CD14-positive monocyte (primary cell): ENCODE data around the gene SCAPER. TPM values are rescaled to one million over a fixed set of nuclear protein-coding genes. Genes with fewer than 3 reads are reported as not detected.
"Not testable (repeated sequence)": the region's sequence is repeated elsewhere in the genome, so short reads cannot be mapped to it uniquely, and the experiment has no call there.

Experiments
- DNase-seq, 3 donors: peaks; one replicate each; pipeline ENCODE4 v3.0.0-alpha.2; 2011 to 2022
- H2AFZ ChIP-seq: 2 replicates; pipeline ENCODE4 v1.6.0; 2012; ENCODE audit warnings: mild to moderate bottlenecking, low read depth, low read length, inconsistent platforms; ENCODE audit not compliant: insufficient read depth, poor library complexity, severe bottlenecking
- H3K27ac ChIP-seq, 2 donors: 1 replicate in 1 of 2; 2 replicates in 1 of 2; pipeline ENCODE4 v1.5.1; 2012 to 2013; ENCODE audit warnings: low read length in 2 of 2, control low read depth in 1 of 2, inconsistent platforms in 1 of 2, low read depth in 1 of 2, mild to moderate bottlenecking in 1 of 2
- H3K27me3 ChIP-seq, 2 donors: one replicate each; pipeline versions ENCODE4 v1.6.0 to v1.6.1; 2011 to 2013; ENCODE audit warnings: low read length in 2 of 2; ENCODE audit not compliant: control insufficient read depth in 2 of 2, insufficient read depth in 2 of 2
- H3K36me3 ChIP-seq, 2 donors: replicated peaks in 1 of 2; 1 replicate in 1 of 2; 2 replicates in 1 of 2; pipeline versions ENCODE4 v1.5.1 to v1.6.1; 2012 to 2013; ENCODE audit warnings: low read length in 2 of 2, control low read depth in 1 of 2, inconsistent platforms in 1 of 2, mild to moderate bottlenecking in 1 of 2; ENCODE audit not compliant: insufficient read depth in 2 of 2, control insufficient read depth in 1 of 2
- H3K4me1 ChIP-seq, 2 donors: 1 replicate in 1 of 2; 2 replicates in 1 of 2; pipeline versions ENCODE4 v1.5.1 to v1.6.1; 2012 to 2013; ENCODE audit warnings: low read length in 2 of 2, control low read depth in 1 of 2, inconsistent platforms in 1 of 2, mild to moderate bottlenecking in 1 of 2, moderate library complexity in 1 of 2; ENCODE audit not compliant: insufficient read depth in 2 of 2, control insufficient read depth in 1 of 2
- H3K4me2 ChIP-seq: replicated peaks from 2 replicates; pipeline ENCODE3; 2012; ENCODE audit warnings: low read length, moderate library complexity, mild to moderate bottlenecking; ENCODE audit not compliant: poor library complexity, severe bottlenecking; ENCODE audit errors: extremely low read depth
- H3K4me3 ChIP-seq, 3 experiments: fragments of 200-600 bp in 1 of 3; sonication (generic) in 1 of 3; replicated peaks in 1 of 3; 1 replicate in 2 of 3; 2 replicates in 1 of 3; pipeline ENCODE4 v1.5.1; 2011 to 2013; ENCODE audit warnings: low read length in 3 of 3, mild to moderate bottlenecking in 3 of 3, control low read depth in 2 of 3, low read depth in 2 of 3, inconsistent platforms in 1 of 3, moderate library complexity in 1 of 3
- H3K79me2 ChIP-seq: 2 replicates; pipeline ENCODE4 v1.6.0; 2012; ENCODE audit warnings: mild to moderate bottlenecking, control low read depth, inconsistent platforms, low read length, moderate library complexity; ENCODE audit not compliant: insufficient read depth
- H3K9ac ChIP-seq: 2 replicates; pipeline ENCODE4 v1.6.0; 2017; ENCODE audit warnings: low read length, mild to moderate bottlenecking; ENCODE audit not compliant: insufficient read depth, poor library complexity, severe bottlenecking
- H3K9me3 ChIP-seq, 2 donors: replicated peaks in 1 of 2; 1 replicate in 1 of 2; 2 replicates in 1 of 2; pipeline versions ENCODE4 v1.5.1 to v1.6.1; 2012 to 2013; ENCODE audit warnings: low read length in 2 of 2, control low read depth in 1 of 2; ENCODE audit not compliant: control insufficient read depth in 1 of 2, insufficient read depth in 1 of 2
- H4K20me1 ChIP-seq: 2 replicates; pipeline ENCODE4 v1.6.0; 2012; ENCODE audit warnings: mild to moderate bottlenecking, low read length, control low read depth, moderate library complexity; ENCODE audit not compliant: insufficient read depth
- H3K27ac Mint-ChIP-seq, 7 donors: one replicate each; pipeline ENCODE4 v1.8.0; 2020; ENCODE audit warnings: mild to moderate bottlenecking in 7 of 7, mixed read lengths in 7 of 7, moderate library complexity in 6 of 7, inconsistent platforms in 2 of 7
- H3K27me3 Mint-ChIP-seq, 3 donors: one replicate each; pipeline ENCODE4 v1.8.0; 2021 to 2022; ENCODE audit warnings: low read depth in 3 of 3, mild to moderate bottlenecking in 3 of 3, mixed read lengths in 3 of 3, moderate library complexity in 3 of 3, inconsistent platforms in 1 of 3
- H3K36me3 Mint-ChIP-seq, 2 donors: one replicate each; pipeline ENCODE4 v1.8.0; 2020; ENCODE audit warnings: mixed read lengths in 2 of 2, inconsistent platforms in 1 of 2, mild to moderate bottlenecking in 1 of 2
- H3K4me1 Mint-ChIP-seq: one replicate; pipeline ENCODE4 v1.8.0; 2020; ENCODE audit warnings: mild to moderate bottlenecking, mixed read lengths
- H3K4me3 Mint-ChIP-seq, 2 donors: one replicate each; pipeline ENCODE4 v1.8.0; 2020; ENCODE audit warnings: mild to moderate bottlenecking in 2 of 2, mixed read lengths in 2 of 2, moderate library complexity in 1 of 2
- H3K9me3 Mint-ChIP-seq, 7 donors: one replicate each; pipeline ENCODE4 v1.8.0; 2020 to 2022; ENCODE audit warnings: mixed read lengths in 7 of 7, mild to moderate bottlenecking in 6 of 7, moderate library complexity in 6 of 7, inconsistent platforms in 2 of 7
- WGBS: methylation state at CpG from one replicate; pipeline ENCODE4 v1.1.5; 2013; ENCODE audit warnings: missing lambda C conversion rate; ENCODE audit not compliant: insufficient coverage; 5-methylcytosine and 5-hydroxymethylcytosine counted together
- intact Hi-C, 2 donors: fragments of 100-400 bp; cut with micrococcal nuclease; formaldehyde crosslinking; loops; one replicate each; pipeline versions ENCODE4 v1.15.0 to v1.15.1; 2023
- polyA plus RNA-seq, 3 donors: library from polyadenylated mRNA; depleted of rRNA in 1 of 3; unstranded in 2 of 3; stranded (reverse) in 1 of 3; fragments of 300-500 nt in 2 of 3; fragments of >200 nt in 1 of 3; fragmentation: Illumina TruSeq in 2 of 3; gene quantifications; 1 replicate in 2 of 3; 2 replicates in 1 of 3; pipeline ENCODE4 v1.2.3, GENCODE V29; 2012 to 2021
- TF ChIP-seq, protein P1 (sequence below): fragments of 200-600 bp; IDR thresholded peaks from one replicate; pipeline ENCODE4 v1.8.0; 2022; ENCODE audit warnings: antibody characterized with exemption, mild to moderate bottlenecking

The SCAPER gene
- polyA plus RNA-seq, 3 donors, result 2.5 to 5.4 (median 4.2) TPM

DNA sequence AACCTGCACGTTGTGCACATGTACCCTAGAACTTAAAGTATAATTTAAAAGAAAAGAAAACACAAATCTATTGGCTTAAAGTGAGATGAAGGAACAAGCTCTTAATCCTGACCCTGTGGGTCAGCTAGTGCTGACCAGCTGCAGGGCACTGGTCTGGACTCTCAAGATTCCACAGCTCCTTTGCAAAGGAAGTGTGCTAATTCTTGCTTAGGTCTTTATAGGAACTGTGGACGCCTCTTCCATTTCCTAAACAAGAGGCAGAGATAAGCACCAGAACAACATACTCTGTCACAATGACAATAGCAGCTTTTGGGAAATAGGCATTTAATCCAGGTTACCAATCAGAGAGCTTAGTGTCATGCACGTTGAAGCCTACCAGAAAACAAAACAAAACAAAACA, 402.5 kb downstream of the SCAPER start:
- no peaks in the 10 kb centered on the region for H3K79me2 ChIP-seq
- no peak for DNase-seq
- WGBS, result 67% methylated on average over 1 of the region's 3 CpGs
- no peak overlapping the region for H2AFZ ChIP-seq
- no peaks in the 10 kb centered on the region for H3K27me3 Mint-ChIP-seq
- H3K9me3 ChIP-seq, result no peaks in the 10 kb centered on the region
- no peak overlapping the region for H3K9ac ChIP-seq
- H3K4me1 Mint-ChIP-seq, result no peaks in the 10 kb centered on the region
- H3K9me3 Mint-ChIP-seq, result peaks cover 0 to 2% (median 0%) of the 10 kb centered on the region in 7 donors
- H3K4me2 ChIP-seq, result no peak overlapping the region
- no peak overlapping the region for H3K27ac Mint-ChIP-seq
- no peaks in the 10 kb centered on the region for H4K20me1 ChIP-seq
- H3K36me3 ChIP-seq, result peaks cover 0 to 6% of the 10 kb centered on the region in 2 donors
- no peak overlapping the region for H3K4me3 ChIP-seq
- TF ChIP-seq, protein P1, sequence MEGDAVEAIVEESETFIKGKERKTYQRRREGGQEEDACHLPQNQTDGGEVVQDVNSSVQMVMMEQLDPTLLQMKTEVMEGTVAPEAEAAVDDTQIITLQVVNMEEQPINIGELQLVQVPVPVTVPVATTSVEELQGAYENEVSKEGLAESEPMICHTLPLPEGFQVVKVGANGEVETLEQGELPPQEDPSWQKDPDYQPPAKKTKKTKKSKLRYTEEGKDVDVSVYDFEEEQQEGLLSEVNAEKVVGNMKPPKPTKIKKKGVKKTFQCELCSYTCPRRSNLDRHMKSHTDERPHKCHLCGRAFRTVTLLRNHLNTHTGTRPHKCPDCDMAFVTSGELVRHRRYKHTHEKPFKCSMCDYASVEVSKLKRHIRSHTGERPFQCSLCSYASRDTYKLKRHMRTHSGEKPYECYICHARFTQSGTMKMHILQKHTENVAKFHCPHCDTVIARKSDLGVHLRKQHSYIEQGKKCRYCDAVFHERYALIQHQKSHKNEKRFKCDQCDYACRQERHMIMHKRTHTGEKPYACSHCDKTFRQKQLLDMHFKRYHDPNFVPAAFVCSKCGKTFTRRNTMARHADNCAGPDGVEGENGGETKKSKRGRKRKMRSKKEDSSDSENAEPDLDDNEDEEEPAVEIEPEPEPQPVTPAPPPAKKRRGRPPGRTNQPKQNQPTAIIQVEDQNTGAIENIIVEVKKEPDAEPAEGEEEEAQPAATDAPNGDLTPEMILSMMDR, result no peak
- H3K27me3 ChIP-seq, result no peaks in the 10 kb centered on the region
- H3K27ac ChIP-seq, result no peak overlapping the region
- peaks cover 8 to 10% of the 10 kb centered on the region in 2 donors for H3K36me3 Mint-ChIP-seq
- H3K4me3 Mint-ChIP-seq, result no peak overlapping the region
- intact Hi-C loops, result no loop called here
- H3K4me1 ChIP-seq, result no peaks in the 10 kb centered on the region

DNA sequence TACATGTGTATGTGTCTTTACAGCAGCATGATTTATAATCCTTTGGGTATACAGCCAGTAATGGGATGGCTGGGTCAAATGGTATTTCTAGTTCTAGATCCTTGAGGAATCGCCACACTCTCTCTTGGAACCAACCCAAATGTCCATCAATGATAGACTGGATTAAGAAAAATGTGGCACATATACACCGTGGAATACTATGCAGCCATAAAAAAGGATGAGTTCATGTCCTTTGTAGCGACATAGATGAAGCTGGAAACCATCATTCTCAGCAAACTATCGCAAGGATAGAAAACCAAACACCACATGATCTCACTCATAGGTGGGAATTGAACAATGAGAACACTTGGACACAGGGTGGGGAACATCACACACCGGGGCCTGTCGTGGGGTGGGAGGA, 403.0 kb downstream of the SCAPER start:
- H3K27ac Mint-ChIP-seq, H3K27ac ChIP-seq, H3K4me2 ChIP-seq, H3K27me3 ChIP-seq, H3K9me3 Mint-ChIP-seq, H3K4me1 Mint-ChIP-seq, intact Hi-C loops, DNase-seq, H3K4me1 ChIP-seq, H3K4me3 Mint-ChIP-seq, H3K4me3 ChIP-seq, H3K27me3 Mint-ChIP-seq, H3K9ac ChIP-seq, H3K79me2 ChIP-seq, H4K20me1 ChIP-seq, H2AFZ ChIP-seq, H3K36me3 ChIP-seq, H3K9me3 ChIP-seq: not testable (repeated sequence)
- WGBS, result no CpG with 5 or more reads among the region's 6 CpGs
- peaks cover 8 to 10% of the 10 kb centered on the region in 2 donors for H3K36me3 Mint-ChIP-seq
